PFSK-1 (cell line): Measurements from ENCODE around the gene HEPN1.

Experiments
- FOXP2 ChIP-seq: optimal IDR thresholded peaks from 2 replicates; pipeline ENCODE3; 2011; ENCODE audit warnings: borderline replicate concordance, control low read depth, inconsistent platforms; ENCODE audit not compliant: insufficient read depth; ENCODE audit errors: extremely low read length, extremely low read depth
- POLR2AphosphoS5 ChIP-seq: IDR thresholded peaks from 2 replicates; pipeline ENCODE4 v1.6.1; 2012; ENCODE audit warnings: low read depth, mild to moderate bottlenecking, control low read depth, low read length, moderate library complexity
- REST ChIP-seq, 2 experiments: IDR thresholded peaks; 2 replicates each; pipeline versions ENCODE4 v1.6.1 to v1.8.0; 2011 to 2012; ENCODE audit warnings: low read depth in 2 of 2, low read length in 2 of 2, control low read depth in 1 of 2, inconsistent platforms in 1 of 2, mild to moderate bottlenecking in 1 of 2, moderate library complexity in 1 of 2; ENCODE audit not compliant: insufficient read depth in 1 of 2
- SIN3A ChIP-seq: IDR thresholded peaks from 2 replicates; pipeline ENCODE4 v1.6.1; 2012; ENCODE audit warnings: mild to moderate bottlenecking, low read length, moderate library complexity, borderline replicate concordance; ENCODE audit not compliant: insufficient read depth
- TAF1 ChIP-seq: IDR thresholded peaks from 2 replicates; pipeline ENCODE4 v1.6.1; 2012; ENCODE audit warnings: low read length, control low read depth, borderline replicate concordance; ENCODE audit not compliant: insufficient read depth

Gene HEPN1

GRCh38 chr11:124942466-124943253 is 23.6 kb downstream of the HEPN1 start:
- TF ChIP-seq TAF1 (no peak), SIN3A (no peak), REST (IDR thresholded peaks at IDR 0.05; ENCODE audit: insufficient read depth in 1 of 2, low read depth in 2 of 2, low read length in 2 of 2) (no peak), POLR2AphosphoS5 (no peak), FOXP2 (no peak)

DNA sequence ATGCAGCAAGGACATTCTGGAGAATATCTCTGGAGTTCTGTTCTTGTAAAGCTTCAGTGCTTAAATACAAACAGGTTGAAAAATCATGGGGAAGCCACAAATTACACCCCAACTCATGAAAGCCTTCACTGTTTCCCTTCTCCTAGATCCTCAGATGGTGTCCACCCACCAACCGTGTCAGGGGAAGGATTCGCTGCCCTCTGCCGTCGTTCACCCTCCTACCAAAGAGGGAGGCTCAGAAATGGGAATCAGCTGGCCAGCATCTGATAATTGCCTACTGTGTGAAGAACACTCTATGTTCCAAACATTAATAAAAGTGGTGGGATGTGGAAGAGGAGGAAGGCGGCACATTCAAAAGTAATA is 24.2 kb downstream of the HEPN1 start:
- TF ChIP-seq TAF1 (no peak), SIN3A (no peak), FOXP2 (no peak), POLR2AphosphoS5 (no peak), REST (IDR thresholded peaks at IDR 0.05; ENCODE audit: insufficient read depth in 1 of 2, low read depth in 2 of 2, low read length in 2 of 2) (no peak)

- TF ChIP-seq SIN3A, result no peak
- no peak for TF ChIP-seq POLR2AphosphoS5
- no peak for TF ChIP-seq TAF1
- no peak for TF ChIP-seq FOXP2
- TF ChIP-seq REST (IDR thresholded peaks at IDR 0.05; ENCODE audit: insufficient read depth in 1 of 2, low read depth in 2 of 2, low read length in 2 of 2), result no peak
Measured at GRCh38 chr11:124943741-124944140, 24.7 kb downstream of the HEPN1 start.

- TF ChIP-seq SIN3A, result no peak
- TF ChIP-seq POLR2AphosphoS5, result no peak
- TF ChIP-seq FOXP2, result no peak
- TF ChIP-seq TAF1, result no peak
- no peak for TF ChIP-seq REST (IDR thresholded peaks at IDR 0.05; ENCODE audit: insufficient read depth in 1 of 2, low read depth in 2 of 2, low read length in 2 of 2)
Measured at GRCh38 chr11:124944565-124944964, 25.5 kb downstream of the HEPN1 start.

DNA sequence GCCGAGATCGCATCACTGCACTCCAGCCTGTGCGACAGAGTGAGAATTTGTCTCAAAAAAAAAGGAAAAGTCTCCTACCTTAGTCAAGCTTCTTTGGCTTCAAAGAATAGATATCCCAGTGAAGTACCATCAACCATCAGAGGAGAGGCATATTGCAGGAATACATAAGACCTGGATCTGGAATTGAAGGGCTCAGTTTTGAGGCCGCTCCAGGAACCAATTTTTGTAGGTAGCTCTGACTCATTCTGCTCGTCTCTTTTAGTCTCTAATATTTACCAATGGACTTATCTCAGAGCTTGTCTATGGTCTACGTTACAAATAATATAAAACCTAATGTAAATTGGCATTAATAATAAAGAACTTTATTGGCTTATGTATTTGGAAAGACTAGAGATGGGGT is 26.8 kb downstream of the HEPN1 start:
- TF ChIP-seq REST (IDR thresholded peaks at IDR 0.05; ENCODE audit: insufficient read depth in 1 of 2, low read depth in 2 of 2, low read length in 2 of 2) (no peak), SIN3A (no peak), FOXP2 (no peak), TAF1 (no peak), POLR2AphosphoS5 (no peak)
